NCI-H1092 treated with DMSO at 0.1 percent for 48 hours (cell line): Measurements from ENCODE around the gene ADAMTS6.
"Not testable (repeated sequence)": the region's sequence is repeated elsewhere in the genome, so short reads cannot be mapped to it uniquely, and the experiment has no call there.

Experiments
- DNase-seq: peaks from one replicate; lab custom pipeline; 2025; lab: John Stamatoyannopoulos, UW

ADAMTS6 gene

GRCh38 chr5:65197531-65198455, 283.9 kb downstream of the ADAMTS6 start:
- DNase-seq = no peak

GRCh38 chr5:65194871-65195270, 286.8 kb downstream of the ADAMTS6 start:
- no peak for DNase-seq

DNA sequence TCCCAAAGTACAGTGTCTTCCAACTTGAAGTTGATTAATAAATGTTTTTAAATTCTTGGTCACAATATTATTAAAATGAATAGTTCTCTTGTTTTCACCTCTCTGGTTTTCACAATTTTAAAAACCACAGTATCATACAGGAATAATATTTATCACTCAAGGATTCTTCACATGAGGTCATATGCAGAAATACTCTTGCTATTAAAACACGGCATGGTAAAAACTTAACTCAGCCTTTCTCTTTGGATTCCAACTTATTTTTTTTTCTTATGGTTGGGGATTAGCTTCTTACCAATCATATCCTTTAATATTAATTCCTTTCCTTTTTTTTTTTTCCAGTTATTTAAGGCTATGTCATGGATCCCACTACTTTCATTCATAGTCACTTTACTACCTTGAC, 289.4 kb downstream of the ADAMTS6 start:
- DNase-seq = no peak

DNA sequence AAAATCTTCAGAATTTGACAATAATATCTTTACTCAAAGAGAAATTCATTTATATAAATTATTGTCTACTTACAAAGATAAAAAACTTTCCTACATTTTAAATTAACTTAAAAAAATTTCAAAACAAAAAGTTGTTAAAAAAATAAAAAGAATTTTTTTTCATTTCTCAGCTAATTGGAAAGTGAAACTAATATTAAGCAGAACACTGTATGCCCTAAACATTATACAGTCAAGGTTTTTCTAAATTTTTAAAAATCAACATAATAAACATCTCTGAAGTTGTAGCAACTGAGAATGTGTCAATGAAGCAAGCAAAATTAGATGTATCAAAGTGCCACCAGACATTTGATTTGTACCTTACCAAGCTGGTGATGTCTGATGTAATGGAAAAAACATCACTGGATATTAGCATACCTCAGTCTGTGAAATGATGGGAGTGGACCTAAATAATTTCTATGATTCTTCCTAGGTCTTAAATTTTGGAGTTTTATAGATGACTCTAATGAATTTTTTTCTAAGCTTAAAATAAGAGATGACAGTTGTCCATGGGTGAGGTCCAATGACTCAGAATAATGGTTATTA, 290.1 kb downstream of the ADAMTS6 start:
- no peak for DNase-seq

- DNase-seq = no peak
Measured at GRCh38 chr5:65190328-65191053, 291.2 kb downstream of the ADAMTS6 start.

DNA sequence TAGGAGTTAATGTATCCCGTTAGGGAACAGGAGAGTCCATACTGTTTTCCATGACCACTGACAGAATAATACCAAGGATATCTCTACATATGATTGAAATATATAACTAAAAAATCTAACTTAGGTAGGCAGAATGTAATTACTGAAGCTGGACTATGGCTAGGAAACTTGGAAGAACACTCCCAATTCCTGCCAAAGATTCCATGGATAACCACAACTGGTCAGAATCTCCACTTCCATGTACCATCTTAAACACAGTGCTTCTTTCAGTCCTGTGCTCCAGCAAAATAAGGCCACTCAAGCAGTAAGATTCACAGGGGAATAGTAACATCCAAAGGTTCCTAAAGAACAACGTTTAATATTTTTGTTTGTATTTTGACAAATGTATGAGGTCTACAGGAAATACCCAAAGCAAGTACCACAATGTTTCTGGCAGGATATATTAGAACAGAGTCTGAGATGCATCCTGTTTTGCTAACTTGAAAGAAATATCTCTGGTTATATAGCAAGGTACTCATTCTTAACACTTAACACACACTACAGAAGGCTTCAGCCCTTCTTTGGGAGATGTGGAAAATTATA, 295.0 kb downstream of the ADAMTS6 start:
- no peak for DNase-seq

- DNase-seq = no peak
Measured at GRCh38 chr5:65185468-65185867, 296.3 kb downstream of the ADAMTS6 start.

DNA sequence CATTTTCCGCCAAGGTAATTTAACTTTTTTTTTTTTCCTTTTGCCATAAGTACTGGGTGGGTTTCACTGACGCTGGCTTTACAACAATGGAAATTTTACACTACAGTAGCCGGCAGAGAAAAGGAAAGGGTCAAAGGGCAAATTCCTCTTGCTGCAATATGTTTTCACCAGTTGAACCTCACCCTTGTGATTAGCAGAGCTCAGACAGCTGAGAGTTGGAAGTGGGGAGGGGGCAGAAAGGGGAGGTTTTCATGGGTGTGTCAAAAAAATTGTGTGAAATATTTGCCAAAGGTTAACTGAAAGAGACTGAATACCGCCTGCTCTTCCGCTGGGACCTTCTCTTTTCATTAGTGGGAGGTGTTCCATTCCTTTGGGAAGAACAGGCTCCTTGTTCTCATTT, 296.9 kb downstream of the ADAMTS6 start:
- no peak for DNase-seq

GRCh38 chr5:65174231-65174630, 307.5 kb downstream of the ADAMTS6 start:
- DNase-seq = not testable (repeated sequence)

- no peak for DNase-seq
Measured at GRCh38 chr5:65173130-65173525, 308.6 kb downstream of the ADAMTS6 start.

DNA sequence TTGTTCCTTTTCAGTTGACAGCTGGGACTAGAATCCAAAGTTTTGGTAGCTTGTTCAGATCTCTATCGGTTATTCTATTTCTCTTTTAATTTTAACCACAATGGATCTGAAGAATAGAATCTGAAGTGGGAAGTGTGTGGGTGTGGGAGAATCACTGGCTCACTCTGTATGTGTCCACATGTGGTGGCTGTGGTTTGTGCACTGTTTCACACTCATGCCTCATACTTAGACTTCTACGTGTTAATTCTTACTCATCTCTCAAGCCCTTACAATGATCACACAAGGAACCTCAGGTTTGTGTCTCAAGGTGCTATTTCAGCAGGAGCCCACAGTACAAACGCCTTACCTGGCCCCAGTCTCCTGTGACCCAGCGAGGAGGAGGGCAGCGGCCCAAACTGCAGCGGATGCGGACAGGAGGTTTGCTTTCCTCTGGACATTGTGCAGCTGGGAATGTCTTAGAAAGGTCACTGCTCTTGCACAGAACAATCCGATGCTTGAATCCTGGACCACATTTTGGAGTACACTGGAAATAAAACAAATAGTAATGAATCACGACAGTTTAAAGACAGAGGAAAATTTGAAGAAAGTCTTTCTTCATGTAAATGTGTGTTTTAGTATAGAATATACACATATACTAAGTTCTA, 309.1 kb downstream of the ADAMTS6 start:
- DNase-seq = no peak

DNA sequence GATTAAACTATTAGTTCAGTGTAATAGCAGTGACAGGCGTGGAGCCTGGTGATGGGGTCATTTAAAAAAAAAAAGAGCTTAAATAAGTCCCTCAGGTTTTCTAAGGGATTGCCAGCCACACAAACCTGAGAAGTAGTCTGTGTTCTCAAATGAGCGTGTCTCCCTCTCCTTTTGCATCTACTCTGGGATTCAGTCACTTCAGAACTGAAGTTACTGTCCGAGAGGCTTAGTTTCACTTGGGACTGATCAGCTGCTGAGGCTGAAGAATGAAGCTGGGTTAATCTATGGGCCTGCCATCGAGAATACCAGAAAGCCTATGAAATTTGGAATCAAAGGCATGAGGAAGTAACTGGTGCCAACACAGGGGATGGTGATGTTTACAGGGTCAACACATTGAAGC, 310.1 kb downstream of the ADAMTS6 start:
- no peak for DNase-seq

GRCh38 chr5:65163698-65164097, 318.0 kb downstream of the ADAMTS6 start:
- no peak for DNase-seq

- no peak for DNase-seq
Measured at GRCh38 chr5:65161655-65162054, 320.1 kb downstream of the ADAMTS6 start.

GRCh38 chr5:65157906-65158603, 323.7 kb downstream of the ADAMTS6 start:
- no peak for DNase-seq

- no peak for DNase-seq
Measured at GRCh38 chr5:65156933-65157332, 324.8 kb downstream of the ADAMTS6 start.

GRCh38 chr5:65152131-65152530, 329.6 kb downstream of the ADAMTS6 start:
- no peak for DNase-seq

DNA sequence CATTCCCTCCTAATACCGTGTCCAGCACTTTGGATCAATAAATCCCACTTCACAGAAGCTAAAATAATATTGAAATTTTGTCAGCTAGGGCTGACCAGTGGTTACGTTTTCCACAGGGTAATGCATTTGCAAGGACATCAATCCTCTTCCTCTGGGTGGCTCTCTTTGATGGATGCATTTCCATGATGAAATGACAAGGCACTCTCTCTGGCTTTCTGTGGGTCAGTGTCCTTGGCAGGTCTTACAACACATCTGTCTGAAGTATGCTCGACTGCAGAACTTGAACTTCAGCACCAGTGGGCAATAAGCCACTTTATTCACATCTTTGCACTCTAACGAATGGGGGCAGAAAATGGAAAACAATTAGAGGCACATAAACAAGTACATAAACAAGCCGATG, 330.1 kb downstream of the ADAMTS6 start:
- no peak for DNase-seq

DNA sequence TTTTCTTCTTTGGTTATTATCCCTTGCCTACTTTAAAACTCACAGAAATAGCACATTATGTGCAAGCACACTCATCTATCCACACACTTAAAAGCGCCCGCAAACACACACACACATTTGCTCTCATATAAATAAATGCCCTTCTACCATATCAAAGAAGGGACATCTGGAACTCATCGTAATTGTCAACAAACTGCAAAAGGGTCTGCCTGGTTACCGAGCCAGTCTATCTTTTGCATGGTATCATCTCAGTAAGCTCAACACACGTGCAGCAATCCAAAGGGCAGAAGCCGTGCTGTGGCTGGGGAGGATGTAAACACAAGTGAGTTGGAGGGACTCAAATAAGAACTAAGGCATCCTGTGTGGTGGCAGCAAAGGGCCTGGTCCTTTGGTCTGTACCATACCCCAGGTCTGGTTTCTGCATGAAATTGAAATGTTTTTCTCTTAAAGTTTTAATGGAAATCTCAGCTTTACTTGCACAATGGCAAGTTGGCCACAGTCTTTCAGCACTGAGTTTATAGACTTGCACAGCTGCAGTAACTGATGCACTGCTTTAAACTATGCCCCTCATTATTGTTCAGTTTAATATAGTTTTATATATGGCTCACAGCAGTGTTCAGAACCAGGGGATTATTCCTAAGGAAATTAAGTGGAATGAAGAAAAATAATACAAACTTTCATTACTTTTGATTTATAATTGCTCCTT, 331.0 kb downstream of the ADAMTS6 start:
- no peak for DNase-seq

DNA sequence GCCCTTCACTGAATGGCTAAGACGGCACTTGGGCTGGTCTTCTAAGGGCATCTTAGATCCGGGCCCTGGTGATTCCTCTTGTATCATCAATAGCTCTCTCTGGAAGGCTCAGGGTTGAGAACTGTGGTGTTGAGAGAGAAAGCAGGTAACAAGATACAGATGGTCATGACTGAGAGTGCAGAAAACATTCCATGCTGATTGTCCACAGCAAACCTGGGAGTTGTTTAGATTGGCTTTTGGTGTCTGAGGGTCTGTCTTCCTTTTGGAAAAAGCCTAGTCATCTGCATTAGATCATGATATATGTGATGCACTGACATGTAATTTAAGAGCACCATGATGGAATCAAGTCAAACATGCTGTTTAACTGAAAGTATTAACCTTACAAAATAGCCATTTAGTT, 331.9 kb downstream of the ADAMTS6 start:
- DNase-seq = no peak
